Stimulated activated CD8-positive, alpha-beta memory T cell treated with anti-CD3 and anti-CD28 coated beads, Interleukin-7, amount 100 ng/mL, for 4 hours (primary cell): ENCODE measurements around the gene CTTN.

Experiments used
- DNase-seq, 2 donors: peaks; one replicate each; pipeline ENCODE4 v3.0.0-alpha.2; 2020; ENCODE audit warnings: low read depth in 2 of 2

CTTN gene

GRCh38 chr11:70473873-70474690 lies 75.8 kb downstream of the CTTN start:
- no peak for DNase-seq

- no peak for DNase-seq
Observed at GRCh38 chr11:70474710-70475109, 76.4 kb downstream of the CTTN start.

DNA sequence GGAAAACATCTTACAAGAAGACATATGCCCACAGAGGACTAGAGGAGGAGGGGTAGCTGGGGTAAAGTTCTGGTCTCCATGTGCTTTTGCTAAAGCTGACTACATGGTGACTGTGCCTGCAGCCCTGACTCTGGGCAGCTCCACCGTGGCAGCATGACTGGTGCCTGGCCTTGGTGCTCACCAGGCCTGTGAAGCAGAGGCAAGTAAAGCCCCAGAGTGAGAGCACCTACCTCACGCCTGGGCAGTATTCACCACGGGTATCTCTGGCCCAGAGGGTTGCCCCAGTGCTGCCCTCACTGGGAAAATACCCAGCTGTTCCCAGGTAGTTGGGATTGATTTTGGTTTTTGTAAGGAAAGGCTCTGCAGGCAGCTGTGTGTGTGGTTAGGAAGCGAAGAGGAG lies 78.3 kb downstream of the CTTN start:
- no peak for DNase-seq

GRCh38 chr11:70477176-70477575 lies 78.8 kb downstream of the CTTN start:
- no peak for DNase-seq

- DNase-seq, result no peak
Observed at GRCh38 chr11:70477609-70478008, 79.3 kb downstream of the CTTN start.

- no peak for DNase-seq
Observed at GRCh38 chr11:70478166-70478890, 80.0 kb downstream of the CTTN start.

DNA sequence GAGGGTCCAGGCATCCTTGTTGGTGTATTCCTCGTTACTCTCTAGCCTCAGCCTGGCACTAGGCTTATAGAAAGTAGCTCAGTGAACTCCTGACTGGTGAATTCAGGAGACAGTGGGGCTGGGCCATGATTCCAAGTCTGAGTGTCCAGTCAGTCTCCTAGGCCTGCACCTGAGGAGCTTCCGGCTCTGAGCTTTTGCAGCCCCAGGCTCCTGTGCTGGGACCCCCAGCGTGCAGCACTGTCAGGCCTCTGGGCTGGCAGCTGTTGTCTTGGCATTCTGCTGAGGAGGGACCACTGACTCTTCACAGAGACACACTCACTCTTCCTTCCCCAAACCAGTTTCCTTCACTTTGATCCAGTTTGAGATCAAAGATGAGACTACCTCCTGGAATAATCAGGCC lies 82.4 kb downstream of the CTTN start:
- no peak for DNase-seq

GRCh38 chr11:70481625-70482528 lies 83.5 kb downstream of the CTTN start:
- no peak for DNase-seq

GRCh38 chr11:70482529-70482917 lies 84.2 kb downstream of the CTTN start:
- DNase-seq, result no peak

DNA sequence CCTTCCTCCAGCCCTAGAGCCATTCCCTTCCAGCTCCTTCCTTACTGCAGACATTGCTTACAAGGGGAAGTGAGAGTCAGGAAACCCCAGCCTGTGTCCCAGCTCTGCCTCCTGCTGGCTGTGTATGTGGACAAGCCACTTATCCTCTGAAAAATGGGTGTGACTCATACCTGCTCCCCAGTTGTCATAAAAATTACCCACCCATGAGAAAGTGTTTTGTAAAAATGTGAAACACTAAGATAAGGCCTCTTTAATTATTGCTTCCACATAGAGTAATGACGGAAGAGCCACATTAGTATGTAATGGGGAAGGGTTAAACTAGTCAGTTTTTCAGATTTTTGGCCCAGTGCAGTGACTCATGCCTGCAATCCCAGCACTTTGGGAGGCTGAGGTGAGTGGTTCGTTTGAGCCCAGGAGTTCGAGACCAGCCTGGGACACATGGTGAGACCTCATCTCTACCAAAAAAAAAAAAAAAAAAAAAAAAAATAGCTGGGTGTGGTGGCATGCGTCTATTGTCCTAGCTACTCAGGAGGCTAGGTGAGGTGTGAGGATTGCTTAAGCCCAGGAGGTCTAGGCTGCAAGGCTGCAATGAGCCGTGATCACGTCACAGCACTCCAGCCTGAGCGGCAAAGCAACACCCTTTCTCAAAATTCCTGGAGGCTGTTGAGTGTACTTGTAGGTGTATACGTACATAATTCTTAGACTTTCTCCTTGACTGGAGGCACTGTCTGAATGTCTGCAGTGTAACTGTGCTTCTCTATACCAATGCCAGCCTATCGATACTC lies 84.9 kb downstream of the CTTN start:
- DNase-seq, result no peak

GRCh38 chr11:70483917-70484316 lies 85.6 kb downstream of the CTTN start:
- no peak for DNase-seq

- DNase-seq, result no peak
Observed at GRCh38 chr11:70485326-70486025, 87.1 kb downstream of the CTTN start.

DNA sequence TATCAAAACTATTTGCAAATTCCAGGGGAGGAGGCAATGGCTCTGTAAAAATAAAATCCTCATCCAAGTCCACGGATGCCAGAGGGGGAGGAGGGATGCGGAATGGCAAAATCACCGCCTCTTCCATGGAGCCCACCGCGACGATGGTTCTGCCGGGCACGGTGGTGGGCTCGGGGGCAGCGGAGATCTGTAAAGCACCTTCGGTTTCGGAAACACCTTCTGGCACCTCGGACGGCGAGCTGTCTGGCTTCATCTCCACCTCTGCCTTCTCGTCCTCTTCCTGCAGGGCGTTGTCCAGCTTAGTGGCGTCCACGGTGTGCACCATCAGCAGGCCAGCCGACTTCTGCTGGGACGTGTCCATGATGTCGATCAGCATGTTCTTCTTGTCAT lies 87.7 kb downstream of the CTTN start:
- no peak for DNase-seq
